ENCODE results near the gene MCUR1. TPM values are rescaled to one million over a fixed set of nuclear protein-coding genes. Genes with fewer than 3 reads are reported as not detected.

The MCUR1 gene
- total and polyA plus RNA-seq, 7 donors = 7.2 to 34.2 (median 12.9) TPM

DNA sequence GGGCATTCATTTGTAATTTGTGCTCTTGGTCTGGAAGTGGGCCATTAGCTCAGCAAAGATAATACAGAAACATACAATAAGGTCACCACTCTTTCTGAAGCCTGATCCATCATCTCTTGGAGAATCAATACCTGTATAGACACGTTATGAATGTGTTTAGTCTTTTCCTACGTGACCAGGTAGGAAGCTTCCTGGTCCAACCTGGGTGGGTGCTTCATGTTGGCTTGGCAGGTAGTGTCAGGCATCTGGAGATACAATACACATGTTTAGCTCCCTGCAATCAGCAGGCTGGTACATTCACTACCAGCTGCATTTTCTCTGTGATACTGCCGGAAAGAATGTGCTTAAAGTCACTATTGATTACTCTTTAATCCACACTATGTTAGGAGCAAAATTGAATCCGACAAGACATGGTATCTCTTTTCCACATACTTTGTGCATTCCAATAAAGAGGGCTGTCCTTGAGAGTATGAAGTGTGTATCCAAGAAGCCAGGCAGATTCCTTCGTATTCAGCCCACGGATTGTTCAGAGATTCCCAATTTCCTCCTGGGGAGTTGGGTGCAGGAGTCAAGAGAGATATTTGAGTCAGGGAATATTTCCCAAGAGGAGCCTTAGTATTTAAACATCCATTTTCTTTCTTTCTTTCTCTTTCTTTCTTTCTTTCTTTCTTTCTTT lies 52.9 kb downstream of the MCUR1 start:
- Histone ChIP-seq H3K9me3 (no peaks in the 10 kb centered on the region), H3K4me1 (peaks cover 0 to 36% (median 30%) of the 10 kb centered on the region in 4 donors), H3K36me3 (no peaks in the 10 kb centered on the region), H3K4me3 (no peak overlapping the region), H3K27ac (peak overlapping the region; percentile 5 to 84 (median 74)), H3K27me3 (no peaks in the 10 kb centered on the region)
- 85 to 88% methylated on average over 6 of the region's 6 CpGs for WGBS, 2 donors
- TF ChIP-seq POLR2A (IDR thresholded peaks at IDR 0.05) = no peak
- TF ChIP-seq EP300 (IDR thresholded peaks at IDR 0.05) = no peak
- TF ChIP-seq POLR2AphosphoS5 (IDR thresholded peaks at IDR 0.05) = no peak
- TF ChIP-seq CTCF (IDR thresholded peaks at IDR 0.05) = no peak
- DNase-seq = peak; percentile 55
- intact Hi-C loops (cut with DNase I) = loop anchor here (1.0 kb wide), 2 partner anchors 26 to 49 kb away; no protein-coding TSS in a partner anchor

DNA sequence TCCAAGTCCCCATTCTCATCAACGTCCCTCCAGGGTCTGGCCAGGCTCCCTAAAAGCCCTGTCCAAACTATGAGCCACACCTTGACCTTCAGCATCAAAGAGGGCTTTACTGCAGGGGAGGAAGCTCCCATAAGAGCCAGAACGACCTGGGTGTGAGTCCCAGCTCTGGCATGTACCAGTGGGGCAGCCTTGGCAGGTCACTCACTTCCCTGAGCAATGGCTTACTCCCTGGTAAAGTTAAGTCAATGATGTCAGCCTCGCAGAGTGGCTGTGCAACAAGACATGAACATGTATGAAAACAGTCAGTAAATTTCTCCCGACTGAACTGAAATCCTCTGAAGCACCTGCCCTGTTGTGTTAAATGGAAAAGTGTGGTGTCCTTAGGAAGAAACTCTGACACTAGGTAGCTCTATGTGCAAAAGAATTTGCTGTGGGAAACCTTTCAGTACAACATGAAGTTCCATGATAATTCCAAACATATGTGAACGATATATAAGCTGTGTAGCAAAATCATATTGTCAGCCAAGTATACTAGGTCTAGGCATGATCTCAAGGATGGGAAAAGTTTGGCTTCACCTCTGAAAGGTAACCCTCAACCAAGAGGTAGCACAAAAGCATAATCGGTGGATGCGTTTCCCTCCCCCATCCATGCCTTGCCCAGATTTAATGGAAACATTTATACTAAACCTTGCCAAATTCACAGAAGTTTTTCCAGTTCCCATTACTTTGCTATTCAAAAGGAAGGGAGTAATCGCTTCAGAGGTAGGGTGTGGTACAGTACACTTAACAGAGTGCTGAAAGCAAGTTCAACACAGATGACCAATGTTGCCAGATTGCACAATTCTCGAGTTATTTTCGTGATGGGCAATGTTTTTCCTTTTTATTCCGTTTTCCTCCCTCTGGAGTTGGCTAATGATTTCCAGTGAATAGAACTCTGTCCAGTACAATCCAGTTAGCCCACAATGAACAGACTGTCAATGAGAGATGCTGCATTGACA lies 53.8 kb downstream of the MCUR1 start:
- peak in 3 of 4 donors; percentile 9 to 38 (median 19) for TF ChIP-seq POLR2AphosphoS5 (IDR thresholded peaks at IDR 0.05)
- TF ChIP-seq EP300 (IDR thresholded peaks at IDR 0.05) = no peak
- H3K4me3 ChIP-seq = no peak overlapping the region
- no peaks in the 10 kb centered on the region for H3K27me3 ChIP-seq
- WGBS, 2 donors = 65 to 75% methylated on average over 11 of the region's 11 CpGs
- peaks cover 0 to 32% (median 28%) of the 10 kb centered on the region in 4 donors for H3K4me1 ChIP-seq
- intact Hi-C loops (cut with DNase I) = no loop called here
- H3K27ac ChIP-seq = peak overlapping the region; percentile 5 to 84 (median 74)
- no peaks in the 10 kb centered on the region for H3K9me3 ChIP-seq
- peak; percentile 60 for DNase-seq
- no peaks in the 10 kb centered on the region for H3K36me3 ChIP-seq

DNA sequence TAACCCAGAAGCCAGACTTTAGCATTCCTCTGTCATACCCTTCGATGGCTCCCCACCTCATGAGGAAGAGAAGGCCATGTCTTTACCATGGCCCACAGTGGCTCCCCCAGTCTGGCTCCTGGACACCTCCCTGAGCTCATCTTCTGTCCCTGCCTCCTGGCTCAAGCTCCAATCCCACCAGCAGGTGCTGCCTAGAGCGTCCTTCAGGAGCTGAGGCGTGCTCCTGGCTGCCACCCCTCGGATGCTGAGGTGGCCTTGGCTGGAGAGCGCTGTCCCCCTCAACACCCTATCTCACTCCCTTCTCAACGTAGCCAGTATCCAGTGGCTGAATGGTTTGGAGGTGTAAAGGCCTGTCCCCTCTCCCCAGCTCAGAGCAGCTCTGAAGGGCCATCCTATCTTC lies 55.3 kb downstream of the MCUR1 start:
- DNase-seq = no peak
- TF ChIP-seq POLR2A (IDR thresholded peaks at IDR 0.05) = no peak
- TF ChIP-seq POLR2AphosphoS5 (IDR thresholded peaks at IDR 0.05) = no peak
- TF ChIP-seq EP300 (IDR thresholded peaks at IDR 0.05) = no peak
- no peak for TF ChIP-seq CTCF (IDR thresholded peaks at IDR 0.05)

DNA sequence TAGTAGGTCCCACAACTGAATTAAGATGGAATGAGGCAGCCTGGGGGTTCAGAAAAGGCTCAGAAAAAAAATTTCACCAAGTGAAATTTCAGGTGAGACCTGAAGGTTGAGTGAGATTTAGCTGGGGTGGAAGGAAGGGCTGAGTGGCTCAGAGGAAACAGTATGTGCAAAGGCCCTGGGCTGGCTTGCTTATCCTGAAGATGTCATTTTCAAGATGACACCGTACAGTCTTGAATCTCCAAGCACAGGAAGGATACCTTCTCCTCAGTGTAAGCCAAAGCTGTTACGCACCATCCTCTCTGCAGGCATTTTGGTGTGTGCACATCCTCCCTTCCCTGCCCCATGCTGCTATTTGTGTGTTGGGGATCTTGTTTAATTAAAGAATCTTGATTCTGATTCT lies 59.7 kb downstream of the MCUR1 start:
- 94 to 98% methylated on average over 2 of the region's 2 CpGs for WGBS, 2 donors
- TF ChIP-seq CTCF (IDR thresholded peaks at IDR 0.05) (no peak), POLR2A (IDR thresholded peaks at IDR 0.05) (no peak), POLR2AphosphoS5 (IDR thresholded peaks at IDR 0.05) (no peak), EP300 (IDR thresholded peaks at IDR 0.05) (no peak)
- Histone ChIP-seq H3K9me3 (no peaks in the 10 kb centered on the region), H3K27me3 (no peaks in the 10 kb centered on the region), H3K36me3 (no peaks in the 10 kb centered on the region), H3K27ac (peak overlapping the region in 2 of 4 donors; percentile 8 to 49), H3K4me1 (peaks cover 0 to 10% (median 0%) of the 10 kb centered on the region in 4 donors), H3K4me3 (no peak overlapping the region)
- intact Hi-C loops (cut with DNase I) = no loop called here
- DNase-seq = no peak

More for the DNA sequence above, 55.3 kb downstream of the MCUR1 start:
- 96 to 98% methylated on average over 6 of the region's 6 CpGs for WGBS, 2 donors
- intact Hi-C loops (cut with DNase I) = no loop called here
- H3K27ac ChIP-seq = no peak overlapping the region
- peaks cover 0 to 42% (median 28%) of the 10 kb centered on the region in 4 donors for H3K4me1 ChIP-seq
- H3K36me3 ChIP-seq = no peaks in the 10 kb centered on the region
- H3K4me3 ChIP-seq = no peak overlapping the region
- H3K9me3 ChIP-seq = no peaks in the 10 kb centered on the region
- no peaks in the 10 kb centered on the region for H3K27me3 ChIP-seq

GRCh38 chr6:13743736-13744127 lies 70.6 kb downstream of the MCUR1 start:
- H3K9me3 ChIP-seq = no peaks in the 10 kb centered on the region
- 92 to 96% methylated on average over 7 of the region's 7 CpGs for WGBS, 2 donors

More at GRCh38 chr6:13743736-13744127, 70.6 kb downstream of the MCUR1 start:
- H3K4me1 ChIP-seq = no peaks in the 10 kb centered on the region
- intact Hi-C loops (cut with DNase I) = no loop called here
- no peaks in the 10 kb centered on the region for H3K36me3 ChIP-seq
- H3K27me3 ChIP-seq = no peaks in the 10 kb centered on the region
- no peak for TF ChIP-seq POLR2AphosphoS5 (IDR thresholded peaks at IDR 0.05)
- no peak for TF ChIP-seq EP300 (IDR thresholded peaks at IDR 0.05)
- no peak for TF ChIP-seq CTCF (IDR thresholded peaks at IDR 0.05)
- TF ChIP-seq POLR2A (IDR thresholded peaks at IDR 0.05) = no peak
- no peak for DNase-seq
- H3K27ac ChIP-seq = no peak overlapping the region
- no peak overlapping the region for H3K4me3 ChIP-seq
